Smooth muscle cell (in vitro differentiated cells): Measurements from ENCODE around the gene CCND2. TPM values are rescaled to one million over a fixed set of nuclear protein-coding genes. Genes with fewer than 3 reads are reported as not detected.

ENCODE experiments used
- DNase-seq: peaks from one replicate; lab custom pipeline; 2025; ENCODE audit not compliant: unreplicated experiment; lab: John Stamatoyannopoulos, UW
- H2AFZ ChIP-seq: fragments of 200-600 bp; sonication (generic); 2 replicates; pipeline ENCODE4 v1.6.0; 2016; ENCODE audit warnings: antibody characterized with exemption, low read depth, mild to moderate bottlenecking
- H3F3A ChIP-seq: fragments of 200-600 bp; sonication (generic); 2 replicates; pipeline ENCODE4 v1.6.0; 2017; ENCODE audit warnings: antibody characterized with exemption, low read depth
- H3K27ac ChIP-seq: fragments of 200-600 bp; sonication (generic); 2 replicates; pipeline ENCODE4 v1.5.1; 2016; ENCODE audit warnings: low read depth, mild to moderate bottlenecking
- H3K27me3 ChIP-seq: fragments of 200-600 bp; sonication (generic); 2 replicates; pipeline ENCODE4 v1.6.1; 2016; ENCODE audit warnings: low read depth, mild to moderate bottlenecking
- H3K36me3 ChIP-seq: fragments of 200-600 bp; sonication (generic); 2 replicates; pipeline ENCODE4 v1.5.1; 2016; ENCODE audit warnings: low read depth
- H3K4me1 ChIP-seq: fragments of 200-600 bp; sonication (generic); 2 replicates; pipeline ENCODE4 v1.5.1; 2016; ENCODE audit warnings: low read depth
- H3K4me2 ChIP-seq: fragments of 200-600 bp; sonication (generic); 2 replicates; pipeline ENCODE4 v1.6.0; 2016; ENCODE audit warnings: mild to moderate bottlenecking
- H3K4me3 ChIP-seq: fragments of 200-600 bp; sonication (generic); 2 replicates; pipeline ENCODE4 v1.5.1; 2016; ENCODE audit warnings: mild to moderate bottlenecking
- H3K79me2 ChIP-seq: fragments of 200-600 bp; sonication (generic); 2 replicates; pipeline ENCODE4 v1.6.0; 2016; ENCODE audit warnings: low read depth, mild to moderate bottlenecking
- H3K9ac ChIP-seq: fragments of 200-600 bp; sonication (generic); 2 replicates; pipeline ENCODE4 v1.6.0; 2016; ENCODE audit warnings: low read depth
- H3K9me3 ChIP-seq: fragments of 200-600 bp; sonication (generic); replicated peaks from 2 replicates; pipeline ENCODE4 v1.5.1; 2016; ENCODE audit warnings: low read depth
- H4K20me1 ChIP-seq: fragments of 200-600 bp; sonication (generic); 2 replicates; pipeline ENCODE4 v1.6.0; 2016; ENCODE audit warnings: low read depth
- CTCF ChIP-seq: fragments of 200-600 bp; sonication (generic); IDR thresholded peaks from 2 replicates; pipeline ENCODE4 v1.5.1; 2017; ENCODE audit warnings: borderline replicate concordance, mild to moderate bottlenecking, antibody characterized with exemption; ENCODE audit not compliant: insufficient read depth, poor library complexity, severe bottlenecking
- WGBS: methylation state at CpG from one replicate; pipeline ENCODE4 v1.1.7; 2016; ENCODE audit warnings: low lambda C conversion rate; 5-methylcytosine and 5-hydroxymethylcytosine counted together
- polyA plus RNA-seq: library from polyadenylated mRNA; unstranded; fragments of >200 nt; fragmentation: Nextera tagmentation; extraction: Ambion mirVana; gene quantifications from 2 replicates; pipeline ENCODE4 v1.2.1, GENCODE V29; 2016
- total RNA-seq: library from RNA; depleted of rRNA; stranded (reverse); fragments of >200 nt; gene quantifications from 2 replicates; pipeline ENCODE4 v1.2.3, GENCODE V29; 2014

Gene CCND2
- total and polyA plus RNA-seq, 2 experiments from 2014 or later = 356 to 462 TPM

- Histone ChIP-seq H3K27me3 (no peaks in the 10 kb centered on the region), H3K36me3 (peaks cover 27% of the 10 kb centered on the region), H3K4me3 (no peak overlapping the region), H3K4me2 (no peak overlapping the region), H3K79me2 (peaks cover 3% of the 10 kb centered on the region), H3K9me3 (no peaks in the 10 kb centered on the region), H3K4me1 (peaks cover 5% of the 10 kb centered on the region), H2AFZ (no peak overlapping the region), H4K20me1 (peaks cover 99% of the 10 kb centered on the region), H3F3A (peaks cover 76% of the 10 kb centered on the region), H3K27ac (peak overlapping the region; percentile 52), H3K9ac (no peak overlapping the region)
- DNase-seq = no peak
- 93% methylated on average over 11 of the region's 11 CpGs for whole genome bisulfite sequencing
- no peak for TF ChIP-seq CTCF
Measured at GRCh38 chr12:4301932-4302501, 28.5 kb downstream of the CCND2 start.

GRCh38 chr12:4302881-4303280, 29.3 kb downstream of the CCND2 start:
- Histone ChIP-seq H3K4me3 (no peak overlapping the region), H3K27ac (peak overlapping the region; percentile 52), H3K27me3 (no peaks in the 10 kb centered on the region), H3K9me3 (no peaks in the 10 kb centered on the region), H3K79me2 (peaks cover 3% of the 10 kb centered on the region), H3K36me3 (peaks cover 27% of the 10 kb centered on the region), H2AFZ (no peak overlapping the region), H3K4me2 (no peak overlapping the region), H3F3A (peaks cover 82% of the 10 kb centered on the region), H3K9ac (no peak overlapping the region), H3K4me1 (peaks cover 11% of the 10 kb centered on the region), H4K20me1 (peaks cover 97% of the 10 kb centered on the region)
- no peak for TF ChIP-seq CTCF
- DNase-seq = no peak
- 85% methylated on average over 8 of the region's 8 CpGs for WGBS

- Histone ChIP-seq H3K4me2 (no peak overlapping the region), H3K9ac (no peak overlapping the region), H3K4me1 (peaks cover 11% of the 10 kb centered on the region), H3K79me2 (no peaks in the 10 kb centered on the region), H3K9me3 (no peaks in the 10 kb centered on the region), H3K27me3 (no peaks in the 10 kb centered on the region), H3K36me3 (peaks cover 27% of the 10 kb centered on the region), H3K27ac (peak overlapping the region; percentile 52), H4K20me1 (peaks cover 95% of the 10 kb centered on the region), H3F3A (peaks cover 80% of the 10 kb centered on the region), H3K4me3 (no peak overlapping the region), H2AFZ (no peak overlapping the region)
- DNase-seq = no peak
- 81% methylated on average over 3 of the region's 3 CpGs for WGBS
- no peak for TF ChIP-seq CTCF
Measured at GRCh38 chr12:4303750-4304149, 30.2 kb downstream of the CCND2 start.

GRCh38 chr12:4307593-4308333, 34.2 kb downstream of the CCND2 start:
- peaks cover 55% of the 10 kb centered on the region for H4K20me1 ChIP-seq
- no peaks in the 10 kb centered on the region for H3K36me3 ChIP-seq
- peak; percentile 27 for DNase-seq
- H3K9ac ChIP-seq = no peak overlapping the region
- no peaks in the 10 kb centered on the region for H3K9me3 ChIP-seq
- no peaks in the 10 kb centered on the region for H3K79me2 ChIP-seq
- peaks cover 47% of the 10 kb centered on the region for H3F3A ChIP-seq
- no peak overlapping the region for H2AFZ ChIP-seq
- H3K27me3 ChIP-seq = no peaks in the 10 kb centered on the region
- 9% methylated on average over 25 of the region's 25 CpGs for WGBS
- H3K27ac ChIP-seq = peak overlapping the region; percentile 65
- H3K4me1 ChIP-seq = peaks cover 11% of the 10 kb centered on the region
- peak overlapping the region; percentile 80 for H3K4me2 ChIP-seq
- peak overlapping the region; percentile 34 for H3K4me3 ChIP-seq
- peak; percentile 56 for TF ChIP-seq CTCF
